SK-N-SH treated with all-trans-retinoic acid at 6 μM for 48 hours (cell line): ENCODE data around the gene RBM3.

ENCODE experiments used
- ATAC-seq: fragments of 200-7000 bp; cut with Tn5 transposase; 3 replicates; pipeline ENCODE4 v1.9.1; 2020; ENCODE audit warnings: mild to moderate bottlenecking, moderate library complexity
- ARNTL ChIP-seq: fragments of 450-650 bp; formaldehyde crosslinking; IDR thresholded peaks from 2 replicates; pipeline ENCODE4 v1.5.0; 2020; ENCODE audit warnings: low read depth, mild to moderate bottlenecking, moderate library complexity, borderline replicate concordance
- BACH2 ChIP-seq: fragments of 250-450 bp; sonication (Bioruptor Pico); IDR thresholded peaks from 2 replicates; pipeline ENCODE4 v1.9.0; 2021; ENCODE audit warnings: mild to moderate bottlenecking, borderline replicate concordance
- CSDC2 ChIP-seq: fragments of 250-450 bp; sonication (Bioruptor Pico); IDR thresholded peaks from 2 replicates; pipeline ENCODE4 v1.5.0; 2020; ENCODE audit warnings: mild to moderate bottlenecking, moderate library complexity
- ESRRG ChIP-seq: fragments of 250-450 bp; sonication (Bioruptor Pico); IDR thresholded peaks from 2 replicates; pipeline ENCODE4 v1.6.1; 2021; ENCODE audit warnings: mild to moderate bottlenecking
- GLIS3 ChIP-seq: fragments of 250-450 bp; sonication (Bioruptor Pico); IDR thresholded peaks from 2 replicates; pipeline ENCODE4 v1.5.0; 2020; ENCODE audit warnings: mild to moderate bottlenecking, moderate library complexity
- ISL1 ChIP-seq: fragments of 250-450 bp; sonication (Bioruptor Pico); IDR thresholded peaks from 2 replicates; pipeline ENCODE4 v2.1.2; 2022; ENCODE audit warnings: mild to moderate bottlenecking, moderate library complexity
- OSR1 ChIP-seq: fragments of 250-450 bp; sonication (Bioruptor Pico); IDR thresholded peaks from 2 replicates; pipeline ENCODE4 v1.8.0; 2022; ENCODE audit warnings: moderate library complexity, mild to moderate bottlenecking, inconsistent platforms
- PATZ1 ChIP-seq: fragments of 250-450 bp; sonication (Bioruptor Pico); IDR thresholded peaks from 2 replicates; pipeline ENCODE4 v1.8.0; 2020; ENCODE audit warnings: mild to moderate bottlenecking, moderate library complexity, borderline replicate concordance
- PPARA ChIP-seq: fragments of 250-450 bp; sonication (Bioruptor Pico); IDR thresholded peaks from 2 replicates; pipeline ENCODE4 v1.5.0; 2020; ENCODE audit warnings: mild to moderate bottlenecking, borderline replicate concordance
- SNAI2 ChIP-seq: fragments of 250-450 bp; sonication (Bioruptor Pico); IDR thresholded peaks from 2 replicates; pipeline ENCODE4 v1.5.0; 2020; ENCODE audit warnings: mild to moderate bottlenecking, moderate library complexity
- TCF4 ChIP-seq: fragments of 250-450 bp; sonication (Bioruptor Pico); IDR thresholded peaks from 2 replicates; pipeline ENCODE4 v1.8.0; 2021; ENCODE audit warnings: mild to moderate bottlenecking, moderate library complexity, borderline replicate concordance
- ZC3H10 ChIP-seq: fragments of 250-450 bp; sonication (Bioruptor Pico); IDR thresholded peaks from 2 replicates; pipeline ENCODE4 v1.5.1; 2021; ENCODE audit warnings: mild to moderate bottlenecking, moderate library complexity
- ZFP3 ChIP-seq: fragments of 250-450 bp; sonication (Bioruptor Pico); IDR thresholded peaks from 2 replicates; pipeline ENCODE4 v1.5.0; 2020; ENCODE audit warnings: mild to moderate bottlenecking, moderate library complexity
- ZFP30 ChIP-seq: fragments of 450-650 bp; formaldehyde crosslinking; IDR thresholded peaks from 2 replicates; pipeline ENCODE4 v1.5.0; 2022; ENCODE audit warnings: mild to moderate bottlenecking, moderate library complexity
- ZNF565 ChIP-seq: fragments of 450-650 bp; formaldehyde crosslinking; conservative IDR thresholded peaks from 2 replicates; pipeline ENCODE4 v1.5.0; 2020; ENCODE audit warnings: low read depth, mild to moderate bottlenecking, moderate library complexity
- ZNF70 ChIP-seq: fragments of 450-650 bp; formaldehyde crosslinking; IDR thresholded peaks from 2 replicates; pipeline ENCODE4 v1.5.0; 2020; ENCODE audit warnings: mild to moderate bottlenecking, moderate library complexity
- ZNF8 ChIP-seq: fragments of 450-650 bp; formaldehyde crosslinking; IDR thresholded peaks from 2 replicates; pipeline ENCODE4 v1.5.0; 2020; ENCODE audit warnings: mild to moderate bottlenecking, moderate library complexity
- TF ChIP-seq, protein P1 (sequence below): fragments of 250-450 bp; sonication (Bioruptor Pico); IDR thresholded peaks from 2 replicates; pipeline ENCODE4 v1.5.1; 2020; ENCODE audit warnings: low read depth, mild to moderate bottlenecking, moderate library complexity
- TF ChIP-seq, protein P2 (sequence below): fragments of 250-450 bp; sonication (Bioruptor Pico); IDR thresholded peaks from 2 replicates; pipeline ENCODE4 v1.5.1; 2021; ENCODE audit warnings: mild to moderate bottlenecking, moderate library complexity

Gene RBM3

GRCh38 chrX:48591255-48591791 is 17.0 kb downstream of the RBM3 start:
- no peak for TF ChIP-seq SNAI2 (CRISPR knock-in tag)
- no peak for TF ChIP-seq PATZ1 (CRISPR knock-in tag)
- no peak for TF ChIP-seq BACH2 (CRISPR knock-in tag)
- TF ChIP-seq, protein P1, sequence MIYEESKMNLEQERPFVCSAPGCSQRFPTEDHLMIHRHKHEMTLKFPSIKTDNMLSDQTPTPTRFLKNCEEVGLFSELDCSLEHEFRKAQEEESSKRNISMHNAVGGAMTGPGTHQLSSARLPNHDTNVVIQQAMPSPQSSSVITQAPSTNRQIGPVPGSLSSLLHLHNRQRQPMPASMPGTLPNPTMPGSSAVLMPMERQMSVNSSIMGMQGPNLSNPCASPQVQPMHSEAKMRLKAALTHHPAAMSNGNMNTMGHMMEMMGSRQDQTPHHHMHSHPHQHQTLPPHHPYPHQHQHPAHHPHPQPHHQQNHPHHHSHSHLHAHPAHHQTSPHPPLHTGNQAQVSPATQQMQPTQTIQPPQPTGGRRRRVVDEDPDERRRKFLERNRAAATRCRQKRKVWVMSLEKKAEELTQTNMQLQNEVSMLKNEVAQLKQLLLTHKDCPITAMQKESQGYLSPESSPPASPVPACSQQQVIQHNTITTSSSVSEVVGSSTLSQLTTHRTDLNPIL (CRISPR knock-in tag), result no peak
- TF ChIP-seq ISL1, result peak; percentile 40; the same call in 1 of the 2 replicates
- no peak for TF ChIP-seq ZNF70 (CRISPR knock-in tag)
- TF ChIP-seq ZNF565, result no peak
- peak; percentile 82 for ATAC-seq

- TF ChIP-seq TCF4 (CRISPR knock-in tag), result no peak
- TF ChIP-seq, all 23 proteins: peak for 0
- no peak for ATAC-seq
These were observed 18.7 kb downstream of the RBM3 start for GRCh38 chrX:48592971-48593370.

GRCh38 chrX:48595929-48596328 is 21.6 kb downstream of the RBM3 start:
- TF ChIP-seq PATZ1 (CRISPR knock-in tag) (no peak), ZNF70 (CRISPR knock-in tag) (no peak), ESRRG (no peak), BACH2 (CRISPR knock-in tag) (no peak), ZNF8 (CRISPR knock-in tag) (no peak), TCF4 (CRISPR knock-in tag) (no peak)
- TF ChIP-seq, protein P2, sequence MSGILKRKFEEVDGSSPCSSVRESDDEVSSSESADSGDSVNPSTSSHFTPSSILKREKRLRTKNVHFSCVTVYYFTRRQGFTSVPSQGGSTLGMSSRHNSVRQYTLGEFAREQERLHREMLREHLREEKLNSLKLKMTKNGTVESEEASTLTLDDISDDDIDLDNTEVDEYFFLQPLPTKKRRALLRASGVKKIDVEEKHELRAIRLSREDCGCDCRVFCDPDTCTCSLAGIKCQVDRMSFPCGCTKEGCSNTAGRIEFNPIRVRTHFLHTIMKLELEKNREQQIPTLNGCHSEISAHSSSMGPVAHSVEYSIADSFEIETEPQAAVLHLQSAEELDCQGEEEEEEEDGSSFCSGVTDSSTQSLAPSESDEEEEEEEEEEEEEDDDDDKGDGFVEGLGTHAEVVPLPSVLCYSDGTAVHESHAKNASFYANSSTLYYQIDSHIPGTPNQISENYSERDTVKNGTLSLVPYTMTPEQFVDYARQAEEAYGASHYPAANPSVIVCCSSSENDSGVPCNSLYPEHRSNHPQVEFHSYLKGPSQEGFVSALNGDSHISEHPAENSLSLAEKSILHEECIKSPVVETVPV (CRISPR knock-in tag), result no peak

GRCh38 chrX:48597353-48598264 is 23.3 kb downstream of the RBM3 start, which contains the start of gene WDR13:
TSS of gene WDR13 (plus strand) at chrX:48597492. CDS start at chrX:48597997, 505 bp downstream.
- peak; percentile 90 for ATAC-seq
- TF ChIP-seq PATZ1 (CRISPR knock-in tag), result 0 out of 2 replicates have a peak, but pooled peaks have one; percentile 16
- TF ChIP-seq PPARA (CRISPR knock-in tag), result no peak

More at GRCh38 chrX:48595929-48596328, 21.6 kb downstream of the RBM3 start:
- no peak for ATAC-seq

DNA sequence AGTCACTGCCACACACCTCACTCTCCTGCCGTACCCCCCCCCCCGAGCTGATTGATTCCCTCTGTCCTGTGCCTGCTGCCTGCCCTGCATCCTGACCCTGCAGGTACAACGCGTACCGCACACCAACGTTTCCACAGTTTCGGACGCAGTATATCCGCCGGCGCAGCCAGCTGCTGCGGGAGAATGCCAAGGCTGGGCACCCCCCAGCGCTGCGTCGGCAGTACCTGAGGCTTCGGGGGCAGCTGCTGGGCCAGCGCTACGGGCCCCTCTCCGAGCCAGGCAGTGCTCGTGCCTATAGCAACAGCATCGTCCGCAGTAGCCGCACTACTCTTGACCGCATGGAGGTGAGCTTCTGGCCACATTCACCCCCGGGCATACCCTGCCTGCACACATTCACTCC is 24.3 kb downstream of the RBM3 start:
- ATAC-seq, result no peak
- TF ChIP-seq, protein P1 (CRISPR knock-in tag), result no peak
- TF ChIP-seq ZNF70 (CRISPR knock-in tag), result no peak
- no peak for TF ChIP-seq ZC3H10 (CRISPR knock-in tag)
- TF ChIP-seq ZFP30 (CRISPR knock-in tag), result no peak
- no peak for TF ChIP-seq SNAI2 (CRISPR knock-in tag)
- no peak for TF ChIP-seq OSR1 (CRISPR knock-in tag)
- TF ChIP-seq TCF4 (CRISPR knock-in tag), result no peak
- no peak for TF ChIP-seq ARNTL (CRISPR knock-in tag)
- TF ChIP-seq ISL1, result no peak
- no peak for TF ChIP-seq GLIS3
- no peak for TF ChIP-seq ZFP3 (CRISPR knock-in tag)
- TF ChIP-seq PATZ1 (CRISPR knock-in tag), result no peak
- no peak for TF ChIP-seq ESRRG
- TF ChIP-seq PPARA (CRISPR knock-in tag), result no peak
- no peak for TF ChIP-seq CSDC2 (CRISPR knock-in tag)
- no peak for TF ChIP-seq ZNF8 (CRISPR knock-in tag)
